CD4-positive, alpha-beta T cell treated with Interferon gamma for 1 hour (primary cell): Measurements from ENCODE around the gene SDK1.

Experiments
- DNase-seq: peaks from one replicate; pipeline ENCODE4 v3.0.0-alpha.2; 2020

SDK1 gene

GRCh38 chr7:3895341-3896116, 594.5 kb downstream of the SDK1 start:
- DNase-seq, result no peak

- DNase-seq, result no peak
These were observed 595.2 kb downstream of the SDK1 start for GRCh38 chr7:3896169-3896765.

- DNase-seq, result peak; percentile 38
These were observed 596.6 kb downstream of the SDK1 start for GRCh38 chr7:3897430-3898372.

- DNase-seq, result no peak
These were observed 598.5 kb downstream of the SDK1 start for GRCh38 chr7:3899559-3899991.

GRCh38 chr7:3908153-3908552, 607.1 kb downstream of the SDK1 start:
- no peak for DNase-seq

DNA sequence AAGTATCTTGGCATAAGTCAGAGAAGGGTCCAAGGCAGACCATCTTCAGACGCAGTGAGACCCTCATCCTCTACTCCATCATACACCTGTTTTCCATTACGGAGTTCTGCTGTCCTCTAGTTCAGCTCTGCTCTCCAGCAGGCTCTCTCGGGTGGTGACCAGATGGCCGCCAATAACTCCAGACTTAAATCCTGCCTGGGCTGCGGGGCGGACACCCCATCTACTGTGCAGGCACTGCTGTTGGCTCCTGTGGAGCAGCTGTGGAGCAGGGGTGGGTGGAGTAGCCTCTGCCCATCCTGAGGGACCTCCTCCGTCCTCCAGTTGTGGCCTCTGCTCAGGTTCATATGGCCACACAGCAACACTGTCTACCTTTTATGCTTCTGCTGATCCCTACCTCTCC, 608.1 kb downstream of the SDK1 start:
- no peak for DNase-seq

- DNase-seq, result no peak
These were observed 609.0 kb downstream of the SDK1 start for GRCh38 chr7:3910054-3910453.

DNA sequence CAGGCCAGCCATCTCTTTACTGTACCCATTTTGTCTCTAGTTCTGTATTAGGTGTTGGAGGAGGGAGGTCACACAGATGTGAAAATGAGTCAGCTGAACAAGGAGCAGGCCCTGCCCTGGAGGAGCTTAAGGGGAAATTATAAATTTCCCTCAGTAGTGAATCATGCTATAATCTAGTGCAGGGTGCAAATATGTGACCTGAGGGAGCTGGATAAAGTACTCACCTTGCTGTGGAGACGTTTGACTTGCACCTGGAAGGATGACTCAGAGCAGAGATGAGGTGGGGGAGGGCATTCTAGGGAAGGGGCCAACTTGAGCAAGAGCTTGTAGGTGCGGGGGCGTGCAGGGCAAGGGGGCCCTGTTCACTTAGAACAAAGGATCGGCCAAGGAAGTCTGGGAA, 610.6 kb downstream of the SDK1 start:
- DNase-seq, result no peak

- no peak for DNase-seq
These were observed 611.2 kb downstream of the SDK1 start for GRCh38 chr7:3912291-3912690.

DNA sequence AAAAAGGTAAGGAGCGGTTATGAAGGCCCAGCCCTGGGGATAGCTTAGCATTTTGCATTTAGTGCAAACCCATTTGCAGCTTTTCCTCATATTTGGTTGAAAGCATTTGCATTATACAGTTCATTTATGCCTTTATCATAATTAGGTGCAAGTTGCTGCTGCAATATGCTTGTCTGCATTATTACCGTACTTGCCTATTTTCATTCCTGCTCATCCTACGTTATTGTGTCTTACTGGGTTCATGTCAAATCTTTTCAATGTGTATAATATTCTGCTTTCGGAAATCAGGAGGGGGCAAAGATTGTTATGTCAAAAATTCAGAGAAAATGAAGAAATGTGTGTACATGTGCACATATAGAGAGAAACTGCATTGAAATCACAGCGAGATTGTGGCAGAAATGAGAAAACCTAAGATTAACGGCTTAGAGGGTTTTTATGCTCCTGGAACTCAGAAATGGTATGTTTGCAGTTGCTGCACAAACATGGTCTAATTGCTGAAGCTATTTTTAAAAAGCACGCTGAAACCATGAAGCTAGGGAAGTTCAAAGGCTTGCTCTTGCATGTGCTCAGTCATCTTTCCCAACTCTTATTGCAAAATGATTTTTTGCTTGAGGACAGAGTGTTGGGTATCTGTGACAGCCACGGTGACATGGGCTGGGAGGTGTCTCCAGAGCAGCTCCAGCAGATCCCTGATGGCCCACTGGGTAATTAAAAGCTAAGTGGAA, 613.2 kb downstream of the SDK1 start:
- no peak for DNase-seq

DNA sequence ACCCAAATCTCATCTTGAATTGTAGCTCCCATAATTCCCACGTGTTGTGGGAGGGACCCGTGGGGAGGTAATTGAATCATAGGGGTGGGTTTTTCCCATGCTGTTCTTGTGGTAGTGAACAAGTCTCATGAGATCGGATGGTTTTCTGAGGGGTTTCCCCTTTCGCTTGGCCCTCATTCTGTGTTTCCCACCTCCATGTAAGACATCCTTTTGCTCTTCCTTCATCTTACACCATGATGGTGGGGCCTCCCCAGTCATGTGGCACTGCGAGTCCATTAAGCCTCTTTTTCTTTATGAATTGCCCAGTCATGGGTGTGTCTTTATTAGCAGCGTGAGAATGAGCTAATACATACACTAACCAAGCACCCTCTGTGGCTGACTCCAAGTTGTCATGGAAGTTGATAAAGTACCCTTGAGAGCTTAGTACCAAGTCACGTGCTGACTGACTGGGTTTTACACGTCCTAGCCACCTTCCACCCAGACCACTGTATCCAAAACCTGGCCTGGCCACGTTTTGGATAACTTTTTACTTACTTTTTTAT, 614.4 kb downstream of the SDK1 start:
- DNase-seq, result no peak

- no peak for DNase-seq
These were observed 615.1 kb downstream of the SDK1 start for GRCh38 chr7:3916146-3916545.

DNA sequence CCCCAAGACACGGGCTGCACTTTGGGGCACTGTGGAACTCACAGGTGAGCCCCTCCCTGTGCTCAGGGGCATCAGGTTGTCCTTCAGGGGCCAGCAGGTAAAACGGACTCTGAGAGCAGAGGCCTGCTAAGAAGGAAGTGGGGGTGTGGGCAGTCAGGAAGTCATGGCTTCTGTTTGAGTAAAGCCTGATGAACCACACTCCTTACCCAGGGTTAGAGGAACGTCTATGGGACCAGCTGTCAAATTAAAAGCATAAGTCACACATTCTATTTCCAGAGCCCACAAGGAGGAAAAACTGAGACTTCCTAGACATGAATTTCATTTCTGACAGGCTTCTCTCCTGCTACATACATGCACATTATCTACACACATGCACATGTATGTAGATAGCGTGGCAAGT, 616.4 kb downstream of the SDK1 start:
- no peak for DNase-seq

GRCh38 chr7:3918576-3918975, 617.5 kb downstream of the SDK1 start:
- DNase-seq, result no peak

- DNase-seq, result no peak
These were observed 621.2 kb downstream of the SDK1 start for GRCh38 chr7:3922175-3922635.

DNA sequence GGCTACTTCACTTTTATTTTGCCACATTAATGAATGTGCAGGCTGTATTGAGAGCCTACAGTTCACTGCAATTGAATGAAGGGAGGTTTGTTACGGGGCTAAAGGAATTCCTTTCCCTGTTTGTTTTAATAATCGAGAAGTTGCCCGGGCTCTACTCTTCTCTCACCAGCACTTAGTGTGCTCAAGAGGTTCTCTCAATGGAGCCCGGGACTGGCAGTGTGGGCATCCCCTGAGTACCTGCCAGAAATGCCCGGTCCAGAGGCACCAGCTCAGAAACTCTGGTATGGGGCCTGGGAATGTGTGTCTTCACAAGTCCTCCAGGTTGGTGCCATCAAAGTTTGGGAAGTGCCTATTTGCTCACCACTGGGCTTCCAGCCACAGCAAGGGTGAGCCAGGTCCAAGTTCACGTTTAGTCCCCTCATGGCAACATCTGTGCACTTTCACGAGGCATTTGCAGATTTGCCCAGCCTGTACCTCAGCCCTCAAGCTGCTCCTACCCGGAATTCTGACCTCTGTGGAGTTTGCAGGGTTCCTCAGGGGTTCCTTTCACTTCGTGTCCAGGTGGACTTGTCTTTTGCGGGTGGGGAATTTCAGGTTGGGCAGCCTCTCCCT, 622.4 kb downstream of the SDK1 start:
- no peak for DNase-seq

DNA sequence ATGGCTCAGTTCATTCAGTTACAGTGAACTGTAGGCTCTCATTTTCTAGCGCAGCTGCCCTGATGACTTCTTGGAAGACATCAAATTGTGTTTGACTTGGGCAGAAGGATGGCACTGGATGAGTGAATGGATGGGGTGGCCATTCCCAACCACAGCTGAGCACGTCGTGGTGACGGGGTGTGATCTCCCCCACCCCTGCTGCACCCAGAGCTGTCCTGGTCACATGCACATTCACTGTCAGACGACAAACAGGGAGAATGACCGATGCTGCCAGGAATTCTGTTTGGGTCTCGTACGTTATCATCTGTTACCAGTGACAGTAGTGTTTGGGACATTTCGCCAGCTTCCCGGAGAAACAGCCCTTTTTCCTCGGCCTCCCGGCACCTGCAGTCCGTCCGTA, 623.2 kb downstream of the SDK1 start:
- no peak for DNase-seq

GRCh38 chr7:3927446-3928110, 626.5 kb downstream of the SDK1 start:
- DNase-seq, result no peak

DNA sequence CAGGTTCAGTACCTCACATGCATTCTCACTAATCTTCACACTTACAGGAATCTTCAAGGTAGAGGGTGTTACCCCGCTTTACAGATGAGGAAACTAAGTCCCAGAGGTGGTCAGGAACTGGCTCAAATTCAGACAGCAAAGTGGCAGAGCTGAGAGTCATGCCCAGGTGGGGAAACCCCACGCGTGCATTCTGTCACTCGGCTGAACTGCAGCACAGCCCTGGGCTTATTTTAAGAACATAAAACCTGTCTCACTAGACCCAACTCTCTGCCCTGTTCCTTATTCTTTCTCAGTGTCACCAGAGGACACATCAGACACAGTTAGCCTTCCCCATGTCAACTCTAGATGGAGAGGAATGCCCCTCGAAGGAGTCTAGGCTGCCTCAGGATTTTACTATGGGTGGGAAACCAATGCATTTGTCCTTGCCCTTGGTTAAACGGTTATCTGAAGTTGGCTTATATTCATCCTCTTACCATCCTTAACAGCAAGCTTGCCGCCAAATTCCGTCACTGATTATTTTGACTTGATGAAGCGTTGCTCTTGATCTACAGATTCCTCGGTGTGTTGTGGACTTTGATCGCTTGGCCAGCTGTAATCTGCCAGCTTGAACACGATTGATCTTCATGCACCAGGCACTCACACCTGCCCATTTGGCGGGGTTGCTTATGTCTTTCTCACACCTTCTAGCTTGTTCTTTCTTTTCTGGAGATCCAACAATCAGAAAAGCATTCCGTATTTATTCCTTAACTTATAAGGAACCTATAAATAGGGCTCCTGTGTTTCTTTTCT, 627.9 kb downstream of the SDK1 start:
- DNase-seq, result no peak

DNA sequence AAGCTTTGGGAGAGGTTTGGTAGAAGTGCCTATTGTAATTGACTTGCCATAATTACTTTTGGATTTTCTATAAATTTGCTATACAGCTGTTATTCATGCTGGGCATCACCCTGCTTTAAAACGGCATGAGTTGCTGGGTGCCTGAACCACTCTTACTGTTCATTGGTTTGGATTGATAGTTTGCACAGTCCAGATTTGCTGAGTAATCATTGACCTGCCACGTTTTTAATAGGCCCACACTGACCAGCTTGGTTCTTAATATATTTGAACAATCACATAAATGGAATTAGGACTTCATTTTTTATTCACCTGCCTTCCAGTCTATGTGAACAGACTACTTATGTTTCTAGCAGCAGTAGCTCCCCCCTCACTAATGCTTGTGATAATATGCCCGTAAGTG, 630.8 kb downstream of the SDK1 start:
- DNase-seq, result no peak

- no peak for DNase-seq
These were observed 636.1 kb downstream of the SDK1 start for GRCh38 chr7:3937146-3937545.
